PC-9 (cell line): ENCODE results near the gene PTBP1. TPM values are rescaled to one million over a fixed set of nuclear protein-coding genes. Genes with fewer than 3 reads are reported as not detected.
"Not testable (repeated sequence)": the region's sequence is repeated elsewhere in the genome, so short reads cannot be mapped to it uniquely, and the experiment has no call there.

ENCODE experiments used
- BruUV-seq: library from RNA; stranded (reverse); fragments of 400-500 nt; replicated peaks from 2 replicates; lab custom pipeline; 2021; lab: Mats Ljungman, UMichigan
- CTCF ChIA-PET: fragments of 300-600 bp; sonication (Branson Sonifier 250); formaldehyde crosslinking; loops from one replicate; lab custom pipeline; 2022; ENCODE audit warnings: antibody characterized with exemption; lab: Charles Lee
- POLR2A ChIA-PET: fragments of 300-600 bp; sonication (Branson Sonifier 250); formaldehyde crosslinking; loops from one replicate; lab custom pipeline; 2022; ENCODE audit warnings: antibody characterized with exemption; ENCODE audit not compliant: unreplicated experiment; lab: Charles Lee
- DNase-seq, 2 experiments: peaks; one replicate each; pipeline versions ENCODE4 v3.0.0 to v3.0.0-alpha.2; 2015 to 2022; ENCODE audit warnings: mixed read lengths in 1 of 2
- H2AFZ ChIP-seq: fragments of 200-600 bp; sonication (generic); 2 replicates; pipeline ENCODE4 v1.8.1; 2017; ENCODE audit warnings: antibody characterized with exemption
- H3F3A ChIP-seq: fragments of 200-600 bp; sonication (generic); 2 replicates; pipeline ENCODE4 v1.8.1; 2017; ENCODE audit warnings: antibody characterized with exemption, mild to moderate bottlenecking, low read depth; ENCODE audit not compliant: insufficient read depth
- H3K27ac ChIP-seq: fragments of 200-600 bp; sonication (generic); 2 replicates; pipeline ENCODE4 v1.6.1; 2016; ENCODE audit warnings: mixed run types
- H3K27me3 ChIP-seq: fragments of 200-600 bp; sonication (generic); 2 replicates; pipeline ENCODE4 v1.6.1; 2016; ENCODE audit warnings: low read depth, mixed run types; ENCODE audit not compliant: insufficient read depth
- H3K36me3 ChIP-seq: fragments of 200-600 bp; sonication (generic); 2 replicates; pipeline ENCODE4 v1.6.1; 2016; ENCODE audit warnings: low read depth, mixed run types
- H3K4me1 ChIP-seq: fragments of 200-600 bp; sonication (generic); replicated peaks from 2 replicates; pipeline ENCODE4 v1.6.1; 2016; ENCODE audit warnings: mixed run types; ENCODE audit not compliant: insufficient read depth
- H3K4me2 ChIP-seq: fragments of 200-600 bp; sonication (generic); 2 replicates; pipeline ENCODE4 v1.6.1; 2017; ENCODE audit warnings: mixed run types
- H3K4me3 ChIP-seq: fragments of 200-600 bp; sonication (generic); 2 replicates; pipeline ENCODE4 v1.6.1; 2016; ENCODE audit warnings: mixed run types
- H3K79me2 ChIP-seq: fragments of 200-600 bp; sonication (generic); 2 replicates; pipeline ENCODE4 v1.6.1; 2017; ENCODE audit warnings: low read depth, mixed run types
- H3K9me2 ChIP-seq: fragments of 200-600 bp; sonication (generic); 2 replicates; pipeline ENCODE4 v1.8.1; 2017; ENCODE audit warnings: mild to moderate bottlenecking; ENCODE audit not compliant: insufficient read depth
- H3K9me3 ChIP-seq: fragments of 200-600 bp; sonication (generic); 2 replicates; pipeline ENCODE4 v1.8.1; 2016; ENCODE audit warnings: low read depth; ENCODE audit not compliant: insufficient read depth
- H4K20me1 ChIP-seq: fragments of 200-600 bp; sonication (generic); 2 replicates; pipeline ENCODE4 v1.8.1; 2017; ENCODE audit not compliant: insufficient read depth
- EZH2 ChIP-seq: fragments of 200-600 bp; sonication (generic); IDR thresholded peaks from 2 replicates; pipeline ENCODE4 v1.8.0; 2017; ENCODE audit warnings: antibody characterized with exemption, low read depth
- intact Hi-C: fragments of 100-400 bp; cut with micrococcal nuclease; formaldehyde crosslinking; loops from one replicate; pipeline ENCODE4 v1.10.0; 2022; ENCODE audit not compliant: unreplicated experiment
- total RNA-seq: library from RNA; stranded (reverse); gene quantifications from 2 replicates; pipeline ENCODE4 v1.2.3, GENCODE V29; 2021
- TF ChIP-seq, protein P1 (sequence below): fragments of 200-600 bp; sonication (generic); conservative IDR thresholded peaks from 2 replicates; pipeline ENCODE4 v1.6.1; 2017; ENCODE audit warnings: mixed run types, antibody characterized with exemption, mild to moderate bottlenecking, moderate library complexity

PTBP1 gene
- total RNA-seq, 1 experiment from 2014 or later, result 542 TPM

DNA sequence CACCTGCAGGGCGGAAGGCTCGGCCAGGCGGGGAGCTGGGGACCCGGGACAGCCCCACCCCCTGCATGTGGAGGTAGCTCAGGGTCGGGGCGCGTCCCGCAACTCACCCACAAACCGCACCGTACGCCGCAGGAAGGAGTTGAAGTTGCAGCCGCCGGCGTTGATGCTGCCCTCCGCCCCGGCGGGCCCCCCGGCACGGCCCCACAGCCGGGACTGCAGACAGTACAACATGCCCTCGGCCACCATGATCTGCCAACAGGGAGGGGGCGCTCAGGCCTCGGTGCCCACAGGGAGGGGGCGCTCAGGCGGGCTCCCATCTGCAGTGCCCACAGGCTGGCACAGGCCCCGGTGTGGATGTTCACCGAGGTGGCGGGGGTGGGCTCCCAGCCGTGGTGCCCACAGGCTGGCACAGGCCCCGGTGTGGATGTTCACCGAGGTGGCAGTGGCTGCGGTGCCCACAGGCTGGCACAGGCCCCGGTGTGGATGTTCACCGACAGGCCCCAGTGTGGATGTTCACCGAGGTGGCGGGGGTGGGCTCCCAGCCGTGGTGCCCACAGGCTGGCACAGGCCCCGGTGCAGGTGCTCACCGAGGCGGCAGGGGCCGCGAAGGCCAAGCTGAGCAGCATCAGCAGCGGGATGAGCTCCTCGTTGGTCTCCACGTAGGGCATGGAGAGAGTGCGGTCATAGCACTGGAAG lies 18.0 kb downstream of the PTBP1 start:
- Histone ChIP-seq H3F3A (peaks cover 21% of the 10 kb centered on the region), H2AFZ (no peak overlapping the region), H3K4me2 (no peak overlapping the region), H3K27me3 (no peaks in the 10 kb centered on the region), H4K20me1 (peaks cover 15% of the 10 kb centered on the region), H3K9me3 (no peaks in the 10 kb centered on the region), H3K36me3 (0 out of 2 replicates have a peak, but pooled peaks cover under 1% of the 10 kb centered on the region), H3K4me1 (no peaks in the 10 kb centered on the region), H3K9me2 (no peaks in the 10 kb centered on the region), H3K27ac (no peak overlapping the region), H3K79me2 (no peaks in the 10 kb centered on the region), H3K4me3 (no peak overlapping the region)
- ChIA-PET POLR2A (no interaction called here), CTCF (no interaction called here)
- intact Hi-C loops, result no loop called here
- DNase-seq, result no peak
- no TSS peak for BruUV-seq
- no peak for TF ChIP-seq EZH2
- TF ChIP-seq, protein P1, sequence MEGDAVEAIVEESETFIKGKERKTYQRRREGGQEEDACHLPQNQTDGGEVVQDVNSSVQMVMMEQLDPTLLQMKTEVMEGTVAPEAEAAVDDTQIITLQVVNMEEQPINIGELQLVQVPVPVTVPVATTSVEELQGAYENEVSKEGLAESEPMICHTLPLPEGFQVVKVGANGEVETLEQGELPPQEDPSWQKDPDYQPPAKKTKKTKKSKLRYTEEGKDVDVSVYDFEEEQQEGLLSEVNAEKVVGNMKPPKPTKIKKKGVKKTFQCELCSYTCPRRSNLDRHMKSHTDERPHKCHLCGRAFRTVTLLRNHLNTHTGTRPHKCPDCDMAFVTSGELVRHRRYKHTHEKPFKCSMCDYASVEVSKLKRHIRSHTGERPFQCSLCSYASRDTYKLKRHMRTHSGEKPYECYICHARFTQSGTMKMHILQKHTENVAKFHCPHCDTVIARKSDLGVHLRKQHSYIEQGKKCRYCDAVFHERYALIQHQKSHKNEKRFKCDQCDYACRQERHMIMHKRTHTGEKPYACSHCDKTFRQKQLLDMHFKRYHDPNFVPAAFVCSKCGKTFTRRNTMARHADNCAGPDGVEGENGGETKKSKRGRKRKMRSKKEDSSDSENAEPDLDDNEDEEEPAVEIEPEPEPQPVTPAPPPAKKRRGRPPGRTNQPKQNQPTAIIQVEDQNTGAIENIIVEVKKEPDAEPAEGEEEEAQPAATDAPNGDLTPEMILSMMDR, result no peak

DNA sequence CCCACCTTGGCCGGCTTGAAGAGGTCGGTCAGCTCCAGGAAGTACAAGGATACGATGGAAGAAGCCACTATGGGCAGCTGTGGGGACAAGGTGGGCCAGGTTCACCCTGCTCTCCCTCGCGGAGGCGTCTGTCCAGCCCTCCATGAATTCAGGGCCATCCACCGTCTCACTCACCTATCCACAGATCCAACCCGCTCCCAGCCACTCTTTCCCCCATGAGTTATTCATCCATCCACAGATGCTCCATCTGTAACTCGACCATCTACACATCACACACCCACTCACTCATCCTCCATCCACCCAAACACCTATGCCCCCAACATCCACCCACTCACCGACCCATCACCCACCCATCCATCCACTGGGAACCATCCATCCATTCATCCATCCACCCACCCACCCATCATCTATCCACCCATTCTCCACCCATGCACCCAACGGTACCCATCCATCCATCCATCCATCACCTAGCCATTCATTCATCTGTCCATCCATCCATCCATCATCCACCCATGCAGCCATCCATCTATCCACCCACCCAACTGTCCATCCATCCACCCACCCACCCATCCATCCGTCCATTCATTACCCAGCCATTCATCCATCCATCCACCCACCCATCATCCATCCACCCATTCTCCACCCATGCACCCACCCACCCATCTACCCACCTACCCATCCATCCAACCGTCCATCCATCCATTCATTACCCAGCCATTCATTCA lies 18.7 kb downstream of the PTBP1 start:
- Histone ChIP-seq H3K27me3 (no peaks in the 10 kb centered on the region), H3K4me3 (no peak overlapping the region), H3K9me3 (no peaks in the 10 kb centered on the region), H3K9me2 (no peaks in the 10 kb centered on the region), H3K36me3 (no peaks in the 10 kb centered on the region), H3F3A (peaks cover 16% of the 10 kb centered on the region; the same call in 1 of the 2 replicates), H3K79me2 (no peaks in the 10 kb centered on the region), H3K27ac (no peak overlapping the region), H4K20me1 (peaks cover 7% of the 10 kb centered on the region), H2AFZ (no peak overlapping the region), H3K4me1 (no peaks in the 10 kb centered on the region), H3K4me2 (no peak overlapping the region)
- ChIA-PET CTCF (no interaction called here), POLR2A (no interaction called here)
- TF ChIP-seq, protein P1, result no peak
- TF ChIP-seq EZH2, result no peak
- no peak for DNase-seq
- BruUV-seq, result no TSS peak
- intact Hi-C loops, result no loop called here

DNA sequence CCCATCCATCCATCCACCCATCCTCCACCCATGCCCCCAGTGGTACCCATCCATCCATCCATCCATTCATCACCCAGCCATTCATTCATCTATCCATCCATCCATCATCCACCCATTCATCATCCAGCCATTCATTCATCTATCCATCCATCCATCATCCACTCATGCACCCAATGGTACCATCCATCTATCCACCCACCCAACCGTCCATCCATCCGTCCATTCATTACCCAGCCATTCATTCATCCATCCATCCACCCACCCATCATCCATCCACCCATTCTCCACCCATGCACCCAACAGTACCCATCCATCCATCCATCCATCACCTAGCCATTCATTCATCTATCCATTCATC lies 19.2 kb downstream of the PTBP1 start:
- no peaks in the 10 kb centered on the region for H3K9me3 ChIP-seq
- H3K9me2 ChIP-seq, result no peaks in the 10 kb centered on the region
- H2AFZ ChIP-seq, result no peak overlapping the region
- H3K4me2 ChIP-seq, result no peak overlapping the region
- intact Hi-C loops, result no loop called here
- H3K4me1 ChIP-seq, result no peaks in the 10 kb centered on the region
- no peaks in the 10 kb centered on the region for H3K27me3 ChIP-seq
- BruUV-seq, result no TSS peak
- H4K20me1 ChIP-seq, result peaks cover 2% of the 10 kb centered on the region
- TF ChIP-seq, protein P1, result no peak
- TF ChIP-seq EZH2, result no peak
- no peaks in the 10 kb centered on the region for H3K79me2 ChIP-seq
- DNase-seq, result no peak
- H3K36me3 ChIP-seq, result no peaks in the 10 kb centered on the region
- no peak overlapping the region for H3K27ac ChIP-seq
- ChIA-PET CTCF (no interaction called here), POLR2A (no interaction called here)
- no peak overlapping the region for H3K4me3 ChIP-seq
- peaks cover 10% of the 10 kb centered on the region; the same call in 1 of the 2 replicates for H3F3A ChIP-seq

DNA sequence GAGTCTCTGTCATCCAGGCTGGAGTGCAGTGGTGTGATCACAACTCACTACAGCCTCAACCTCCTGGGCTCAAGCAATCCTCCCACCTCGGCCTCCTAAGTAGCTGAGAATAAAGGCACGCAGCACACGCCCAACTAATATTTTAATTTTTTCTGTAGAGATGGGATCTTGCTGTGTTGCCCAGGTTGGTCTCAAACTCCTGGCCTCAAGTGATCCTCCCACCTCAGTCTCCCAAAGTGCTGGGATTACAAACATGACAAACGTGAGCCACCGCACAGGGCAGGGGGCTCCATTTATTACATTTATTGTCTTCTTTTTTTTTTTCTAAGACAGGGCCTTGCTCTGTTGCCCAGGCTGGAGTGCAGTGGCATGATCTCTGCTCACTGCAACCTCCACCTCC lies 23.0 kb downstream of the PTBP1 start:
- BruUV-seq, H3K9me2 ChIP-seq, H3K4me1 ChIP-seq, H3K27me3 ChIP-seq, H3K4me2 ChIP-seq, H3K27ac ChIP-seq, DNase-seq, H2AFZ ChIP-seq, H3K36me3 ChIP-seq, H3K9me3 ChIP-seq, H3K79me2 ChIP-seq, intact Hi-C loops, H4K20me1 ChIP-seq, H3K4me3 ChIP-seq: not testable (repeated sequence)
- ChIA-PET CTCF (interaction anchor here (0.6 kb wide), 1 partner anchor 34 kb away, joined by 4 read pairs; no protein-coding TSS in a partner anchor), POLR2A (interaction anchor here (0.5 kb wide), 1 partner anchor 40 kb away, joined by 3 read pairs; no protein-coding TSS in a partner anchor)
- peaks cover 14% of the 10 kb centered on the region; the same call in 1 of the 2 replicates for H3F3A ChIP-seq
